GM19035 (cell line): ENCODE data around the gene SRGAP1.
"Not testable (repeated sequence)": the region's sequence is repeated elsewhere in the genome, so short reads cannot be mapped to it uniquely, and the experiment has no call there.

Experiments
- ATAC-seq: cut with Tn5 transposase; IDR thresholded peaks from one replicate; pipeline ENCODE4 v1.9.1; 2021; ENCODE audit not compliant: unreplicated experiment

SRGAP1 gene

GRCh38 chr12:63865448-63865847 lies 20.9 kb downstream of the SRGAP1 start:
- ATAC-seq, result no peak

GRCh38 chr12:63867053-63867452 lies 22.6 kb downstream of the SRGAP1 start:
- ATAC-seq, result no peak

GRCh38 chr12:63869656-63870055 lies 25.2 kb downstream of the SRGAP1 start:
- ATAC-seq, result no peak

DNA sequence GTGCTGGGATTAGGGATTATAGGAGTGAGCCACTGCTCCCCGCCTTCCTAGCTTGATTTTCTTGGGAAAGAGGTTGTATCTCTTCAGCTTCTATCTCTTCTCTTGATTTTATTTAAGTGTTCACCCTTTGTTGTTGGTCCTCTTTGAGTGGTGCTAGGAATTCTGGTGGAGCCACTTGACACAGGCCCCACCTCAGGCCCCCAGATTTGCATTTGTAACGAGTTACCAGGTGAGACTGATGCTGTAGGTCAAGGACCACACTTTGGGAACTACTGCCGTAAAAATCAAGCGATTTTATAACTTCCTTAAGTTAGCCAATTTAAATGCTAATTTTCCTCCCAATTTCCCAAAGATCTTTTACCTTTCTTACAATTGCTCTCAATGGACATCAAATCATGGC lies 26.3 kb downstream of the SRGAP1 start:
- no peak for ATAC-seq

GRCh38 chr12:63874897-63875480 lies 30.5 kb downstream of the SRGAP1 start:
- ATAC-seq, result no peak

DNA sequence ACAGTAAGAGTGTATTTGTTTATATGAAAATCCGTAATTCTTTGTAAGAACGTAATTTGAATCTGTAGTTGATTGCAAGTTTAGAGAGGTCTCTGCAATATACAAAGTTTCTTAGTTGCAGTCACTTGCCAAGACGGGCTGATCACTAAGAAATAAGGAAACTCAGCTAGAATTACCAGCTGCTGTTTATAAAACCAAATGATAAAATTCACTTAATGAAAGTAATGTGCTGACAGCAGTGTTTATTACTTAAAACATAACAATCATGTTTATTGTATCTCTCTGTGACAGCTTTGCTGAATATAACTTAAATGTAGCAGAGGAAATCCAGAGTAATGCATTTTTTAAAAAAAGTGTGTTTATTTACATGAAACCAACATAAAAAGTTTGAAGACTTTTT lies 31.2 kb downstream of the SRGAP1 start:
- no peak for ATAC-seq

GRCh38 chr12:63876980-63877379 lies 32.5 kb downstream of the SRGAP1 start:
- no peak for ATAC-seq

GRCh38 chr12:63877693-63878092 lies 33.2 kb downstream of the SRGAP1 start:
- no peak for ATAC-seq

- ATAC-seq, result not testable (repeated sequence)
These were observed 35.7 kb downstream of the SRGAP1 start for GRCh38 chr12:63880235-63880634.

DNA sequence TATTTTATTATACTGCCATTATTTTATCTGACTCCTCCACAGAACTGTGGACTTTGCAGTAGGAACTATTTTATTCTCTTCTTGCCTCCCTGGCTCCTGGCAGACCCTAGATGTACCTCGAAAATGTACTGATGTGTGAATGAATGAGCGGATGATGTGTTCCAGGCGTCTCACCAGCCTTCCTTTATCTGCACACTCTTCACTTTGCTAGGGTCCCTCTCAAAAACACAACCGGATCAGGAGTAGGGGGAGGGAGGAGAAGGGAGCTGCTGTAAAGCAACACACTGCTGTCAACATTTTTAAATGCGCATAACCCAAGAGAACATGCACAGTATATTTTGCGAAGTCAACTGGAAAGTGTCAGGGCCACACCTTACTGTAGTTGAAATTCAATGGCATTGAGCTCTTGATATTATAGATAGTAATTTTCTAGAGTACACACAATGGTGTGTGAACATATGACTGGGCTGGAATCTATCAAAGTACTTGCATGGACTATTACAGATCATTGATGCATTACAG lies 36.3 kb downstream of the SRGAP1 start:
- no peak for ATAC-seq

- ATAC-seq, result no peak
These were observed 38.3 kb downstream of the SRGAP1 start for GRCh38 chr12:63882844-63883243.

GRCh38 chr12:63885401-63885800 lies 40.9 kb downstream of the SRGAP1 start:
- ATAC-seq, result no peak

DNA sequence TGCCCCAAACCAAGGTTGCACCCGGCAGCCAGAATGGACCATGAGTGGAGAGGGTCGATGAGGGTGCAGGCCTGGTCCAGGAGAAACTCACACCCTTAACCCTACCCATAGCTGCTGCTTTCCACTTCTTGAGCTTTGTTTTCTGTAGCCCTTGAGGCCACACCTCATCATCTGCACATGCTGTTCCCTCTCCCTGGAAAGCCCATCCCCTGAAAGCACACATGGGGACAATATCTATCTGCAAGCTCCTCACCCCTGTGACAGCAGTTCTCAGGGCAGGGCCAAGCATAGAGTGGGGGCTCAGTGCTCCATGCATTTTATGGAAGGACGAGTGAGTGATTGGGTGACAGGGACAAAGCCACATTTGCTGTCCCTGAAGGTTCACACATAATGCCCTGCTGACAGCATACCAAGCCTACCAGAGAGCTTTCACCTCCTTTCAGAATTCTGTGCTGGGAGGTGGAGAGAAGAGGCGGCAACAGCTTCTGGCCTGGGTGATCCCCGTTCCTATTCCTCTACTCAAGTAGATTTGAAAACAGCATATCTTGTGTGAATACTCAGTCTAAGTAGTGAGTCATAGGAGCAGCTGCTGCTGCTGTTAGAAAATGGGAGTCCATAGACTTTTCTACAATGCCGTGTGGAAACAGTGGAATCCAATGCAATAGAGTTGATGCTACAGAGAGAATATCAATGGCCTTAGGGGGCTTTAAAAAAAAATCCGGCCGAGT lies 44.6 kb downstream of the SRGAP1 start:
- ATAC-seq, result no peak

- ATAC-seq, result no peak
These were observed 45.4 kb downstream of the SRGAP1 start for GRCh38 chr12:63889721-63890509.

GRCh38 chr12:63893170-63893569 lies 48.7 kb downstream of the SRGAP1 start:
- no peak for ATAC-seq

GRCh38 chr12:63894132-63894531 lies 49.6 kb downstream of the SRGAP1 start:
- no peak for ATAC-seq

DNA sequence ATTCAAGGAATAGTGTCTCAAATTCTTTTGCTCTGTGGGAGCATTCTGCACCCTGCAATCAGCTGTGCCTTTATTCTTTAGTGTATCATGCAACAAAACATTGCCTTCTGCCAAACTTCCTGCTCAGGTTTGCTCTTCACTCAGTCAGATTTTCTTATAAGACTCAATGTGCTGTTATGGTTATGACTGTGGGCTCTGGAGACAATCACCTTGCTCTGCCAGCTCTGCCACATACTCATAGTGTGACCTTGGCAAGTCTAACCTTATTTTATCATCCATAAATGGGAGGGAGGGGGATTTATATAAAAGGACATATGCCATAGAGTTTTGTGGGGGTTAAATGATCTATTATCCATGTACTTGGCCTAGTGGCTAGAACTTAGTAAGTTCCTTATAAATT lies 51.3 kb downstream of the SRGAP1 start:
- no peak for ATAC-seq

DNA sequence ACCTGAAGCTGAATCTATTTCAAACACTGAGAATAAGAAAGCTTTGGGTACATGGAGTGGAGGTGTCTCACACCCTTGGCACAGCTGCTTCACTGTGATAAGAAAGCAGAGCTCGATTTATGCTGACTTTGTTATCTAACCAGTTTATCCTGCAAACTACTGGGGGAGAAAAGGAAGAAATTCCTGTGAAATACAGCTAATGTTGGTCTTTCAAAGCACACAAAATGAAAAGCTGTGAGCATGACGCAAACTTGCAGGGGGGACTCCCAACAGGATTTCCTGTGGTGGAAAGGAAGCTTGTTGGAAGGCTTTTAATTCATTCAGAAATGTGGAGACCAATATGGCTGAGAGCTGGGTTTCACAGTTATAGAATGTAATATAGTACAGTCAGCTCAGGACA lies 53.4 kb downstream of the SRGAP1 start:
- ATAC-seq, result no peak

DNA sequence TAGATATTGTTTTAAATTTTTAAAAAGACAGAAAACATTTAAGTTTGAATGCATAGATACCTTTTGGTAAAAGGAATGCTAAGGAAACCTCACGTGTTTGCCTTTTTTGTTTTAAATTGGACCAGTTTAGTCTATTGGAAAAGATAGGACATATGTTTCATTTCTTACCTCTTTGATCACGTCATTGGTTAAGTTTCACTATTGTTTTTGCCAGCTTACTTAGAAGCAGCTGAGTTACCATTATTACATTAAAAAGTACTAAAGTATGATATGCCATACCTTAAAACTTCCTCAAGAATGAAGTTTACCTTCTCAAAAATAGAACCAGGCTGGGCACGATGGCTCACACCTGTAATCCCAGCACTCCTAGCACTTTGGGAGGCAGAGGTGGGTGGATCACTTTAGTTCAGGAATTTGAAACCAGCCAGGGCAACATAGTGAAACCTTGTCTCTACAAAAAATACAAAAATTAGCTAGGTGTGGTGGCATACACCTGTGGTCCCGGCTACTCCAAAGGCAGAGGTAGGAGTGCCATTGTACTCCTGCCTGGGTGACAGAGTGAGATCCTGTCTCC lies 54.4 kb downstream of the SRGAP1 start:
- no peak for ATAC-seq

- no peak for ATAC-seq
These were observed 54.9 kb downstream of the SRGAP1 start for GRCh38 chr12:63899396-63899795.
